ENCODE data around the gene CFI.

GRCh38 chr4:109718759-109719158 is 83.0 kb downstream of the CFI start:
- no peak for TF ChIP-seq SMC3 (conservative IDR thresholded peaks at IDR 0.05; ENCODE audit: insufficient read depth, low read depth, low read length)
- TF ChIP-seq FOXA3 (CRISPR knock-in tag; conservative IDR thresholded peaks at IDR 0.05 in 1 of 2, IDR thresholded peaks at IDR 0.05 in 1 of 2) = no peak
- TF ChIP-seq, protein P1, sequence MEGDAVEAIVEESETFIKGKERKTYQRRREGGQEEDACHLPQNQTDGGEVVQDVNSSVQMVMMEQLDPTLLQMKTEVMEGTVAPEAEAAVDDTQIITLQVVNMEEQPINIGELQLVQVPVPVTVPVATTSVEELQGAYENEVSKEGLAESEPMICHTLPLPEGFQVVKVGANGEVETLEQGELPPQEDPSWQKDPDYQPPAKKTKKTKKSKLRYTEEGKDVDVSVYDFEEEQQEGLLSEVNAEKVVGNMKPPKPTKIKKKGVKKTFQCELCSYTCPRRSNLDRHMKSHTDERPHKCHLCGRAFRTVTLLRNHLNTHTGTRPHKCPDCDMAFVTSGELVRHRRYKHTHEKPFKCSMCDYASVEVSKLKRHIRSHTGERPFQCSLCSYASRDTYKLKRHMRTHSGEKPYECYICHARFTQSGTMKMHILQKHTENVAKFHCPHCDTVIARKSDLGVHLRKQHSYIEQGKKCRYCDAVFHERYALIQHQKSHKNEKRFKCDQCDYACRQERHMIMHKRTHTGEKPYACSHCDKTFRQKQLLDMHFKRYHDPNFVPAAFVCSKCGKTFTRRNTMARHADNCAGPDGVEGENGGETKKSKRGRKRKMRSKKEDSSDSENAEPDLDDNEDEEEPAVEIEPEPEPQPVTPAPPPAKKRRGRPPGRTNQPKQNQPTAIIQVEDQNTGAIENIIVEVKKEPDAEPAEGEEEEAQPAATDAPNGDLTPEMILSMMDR (IDR thresholded peaks at IDR 0.05 in 2 of 3, conservative IDR thresholded peaks at IDR 0.05 in 1 of 3; ENCODE audit: insufficient read depth in 2 of 3, low read depth in 1 of 3, low read length in 3 of 3) = no peak

Measured in K562 (cell line).